NCI-H2107 (cell line): ENCODE results near the gene MORN1.

Experiments used
- DNase-seq: peaks from one replicate; lab custom pipeline; 2025; lab: John Stamatoyannopoulos, UW

MORN1 gene

DNA sequence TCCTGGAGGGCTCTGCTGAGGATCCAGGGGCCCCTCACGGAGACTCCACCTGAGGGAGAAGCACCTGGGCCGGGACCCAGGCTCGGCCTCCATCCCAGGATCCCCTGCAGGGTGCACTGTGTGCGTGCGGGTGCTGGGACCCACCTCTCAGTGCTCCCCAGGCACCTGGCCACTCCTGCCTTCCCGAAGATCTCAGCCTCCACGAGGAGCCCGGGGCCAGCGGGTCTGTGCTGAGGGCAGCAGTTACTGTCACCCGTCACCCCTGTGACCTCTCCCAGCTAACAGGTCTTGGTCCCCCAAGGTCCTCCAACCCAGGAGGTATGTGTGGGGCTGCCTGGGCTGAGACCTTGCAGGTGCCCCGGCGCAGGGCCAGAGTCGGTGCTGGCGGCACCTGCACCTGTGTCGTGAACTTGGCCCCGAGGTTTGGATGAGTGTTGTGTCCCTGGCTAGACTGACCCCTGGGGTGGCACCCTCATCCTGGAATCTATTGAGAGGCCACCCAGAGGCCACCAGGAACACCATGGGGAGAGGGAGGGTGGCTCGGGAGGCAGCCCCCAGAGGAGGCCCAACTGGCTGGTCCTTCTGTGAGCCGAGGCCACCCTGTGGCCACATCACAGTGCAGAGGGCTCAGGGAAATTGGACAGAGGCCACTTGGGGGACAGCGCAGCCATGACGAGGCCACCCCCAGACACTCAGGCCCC is 17.7 kb downstream of the MORN1 start:
- no peak for DNase-seq

DNA sequence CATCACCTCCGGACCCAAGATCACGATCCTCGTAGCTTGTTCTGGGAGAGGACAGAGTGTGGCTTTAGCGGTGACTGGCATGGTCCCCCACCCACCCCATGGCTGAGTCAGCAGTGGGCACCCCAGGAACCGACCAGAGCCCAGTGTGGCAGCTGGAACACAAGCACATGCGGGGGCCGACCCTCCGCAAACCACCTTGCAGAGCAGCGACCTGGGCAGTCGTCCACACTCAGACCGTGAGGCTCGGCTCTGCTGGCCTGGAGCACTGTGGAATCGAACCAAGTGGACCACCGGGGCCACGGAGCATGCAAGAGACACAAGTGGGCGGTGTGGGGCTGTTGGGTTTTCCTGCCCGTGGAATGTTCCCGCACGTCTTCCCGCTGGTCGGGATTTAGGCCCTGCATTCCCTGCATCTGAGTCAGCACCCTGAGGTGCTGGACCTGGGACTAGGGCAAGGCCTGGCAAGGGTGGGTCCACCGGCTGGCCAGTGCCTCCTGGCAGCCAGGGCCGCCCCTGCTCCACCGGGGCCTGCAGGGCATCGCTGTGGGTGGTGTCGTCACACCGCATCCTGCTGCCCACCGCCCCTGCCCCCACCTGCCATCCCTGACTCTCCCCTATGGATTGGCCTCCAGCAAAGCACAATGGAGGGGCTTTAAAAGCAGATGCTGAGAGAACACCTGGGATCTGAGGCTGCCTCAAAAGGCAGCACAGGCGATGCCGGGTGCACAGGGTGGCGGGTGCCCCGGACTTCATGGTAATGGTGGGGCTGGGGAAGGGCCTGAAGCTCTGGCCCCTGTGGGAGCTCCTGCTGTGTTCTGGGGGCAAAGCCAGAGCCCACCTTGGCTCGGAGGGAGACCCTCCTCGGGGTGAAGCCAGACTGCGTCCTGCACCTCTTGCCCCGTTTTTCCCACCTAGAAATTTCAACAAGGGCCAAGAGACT is 18.5 kb downstream of the MORN1 start:
- DNase-seq: no peak

DNA sequence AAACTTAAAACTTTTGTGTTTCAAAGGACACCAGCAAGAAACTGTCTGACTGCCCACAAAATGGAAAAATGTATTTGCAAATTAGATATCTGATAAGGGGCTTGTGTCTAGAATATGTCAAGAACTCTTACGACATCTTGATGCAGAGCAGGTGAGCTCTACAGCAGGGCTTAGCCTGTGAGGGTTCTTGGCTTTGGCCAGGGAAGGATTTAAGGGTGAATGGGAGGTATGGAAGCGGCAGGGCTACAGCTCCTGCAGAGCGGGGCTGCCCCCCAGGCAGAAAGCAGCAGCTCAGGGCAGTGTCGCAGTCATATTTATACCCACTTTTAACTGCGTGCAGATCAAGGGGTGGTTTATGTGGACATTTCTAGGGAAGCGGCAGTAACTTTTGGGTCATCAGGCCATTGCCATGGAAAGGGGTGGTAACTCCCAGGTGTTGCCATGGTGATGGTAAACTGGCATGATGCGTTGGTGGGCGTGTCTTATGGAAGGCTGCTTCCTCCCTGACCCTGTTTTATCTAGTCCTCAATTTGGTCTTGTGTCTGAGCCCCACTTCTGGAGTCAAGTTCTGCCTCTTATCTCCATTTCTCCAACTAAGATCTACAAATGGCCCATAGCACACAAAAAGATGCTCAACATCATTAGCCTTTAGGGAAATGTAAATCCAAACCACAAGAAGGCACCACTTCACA is 23.2 kb downstream of the MORN1 start:
- DNase-seq: no peak

DNA sequence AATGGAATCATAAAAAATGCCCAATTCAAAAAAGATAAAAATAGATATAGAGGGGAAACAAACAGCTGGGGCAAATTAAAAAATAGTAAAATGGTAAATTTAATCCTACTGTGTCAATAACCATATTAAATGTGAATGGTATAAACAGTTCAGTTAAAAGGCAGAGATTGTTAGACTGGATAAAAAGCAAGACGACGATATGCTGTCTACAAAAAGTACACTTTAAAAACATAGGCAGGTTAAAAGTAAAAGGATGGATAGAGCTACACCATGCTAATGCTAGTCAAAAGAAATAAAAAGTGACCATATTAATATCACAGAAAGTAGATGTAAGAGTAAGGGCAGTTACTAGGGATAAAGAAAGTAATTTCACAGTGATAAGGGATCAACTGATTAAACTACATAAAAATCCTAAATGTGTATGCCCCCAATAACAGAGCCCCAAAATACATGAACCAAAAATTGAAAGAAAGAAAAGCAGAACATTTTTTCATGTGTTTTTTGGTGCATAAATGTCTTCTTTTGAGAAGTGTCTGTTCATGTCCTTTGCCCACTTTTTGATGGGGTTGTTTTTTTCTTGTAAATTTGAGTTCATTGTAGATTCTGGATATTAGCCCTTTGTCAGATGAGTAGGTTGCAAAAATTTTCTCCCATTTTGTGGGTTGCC is 27.4 kb downstream of the MORN1 start:
- no peak for DNase-seq

DNA sequence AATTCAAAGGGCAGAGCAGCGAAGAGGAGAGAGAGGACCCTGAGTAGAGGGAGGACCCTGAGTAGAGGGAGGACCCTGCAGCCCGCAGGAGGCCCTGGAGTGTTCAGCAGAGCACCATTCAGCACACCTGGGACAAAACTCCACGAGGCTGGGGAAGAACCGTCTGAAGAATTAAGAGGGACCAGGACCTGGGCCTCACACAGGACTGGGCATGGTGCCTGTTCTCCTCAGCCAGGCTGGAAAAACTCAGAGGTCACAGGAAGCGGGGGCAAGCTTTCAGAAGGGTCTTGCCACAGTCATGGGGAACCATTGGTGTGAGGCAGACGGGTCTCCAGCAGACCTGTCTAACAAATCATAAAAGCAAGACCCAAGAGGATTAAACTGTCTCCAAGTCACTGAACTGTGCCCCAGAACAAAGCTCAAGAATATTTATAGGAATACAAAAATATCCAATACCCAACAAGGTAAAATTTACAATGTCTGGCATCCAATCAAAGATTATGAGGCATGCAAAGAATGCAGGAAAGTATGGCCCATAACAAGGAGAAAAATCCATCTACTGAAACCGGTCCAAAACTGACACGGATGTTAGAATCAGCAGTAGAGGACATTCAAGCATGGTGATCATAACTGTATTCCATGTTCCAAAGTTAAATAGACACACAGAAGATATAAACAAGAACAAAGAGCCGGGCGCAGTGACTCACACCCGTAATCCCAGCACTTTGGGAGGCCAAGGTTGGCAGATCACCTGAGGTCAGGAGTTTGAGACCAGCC is 30.6 kb downstream of the MORN1 start:
- DNase-seq: no peak

DNA sequence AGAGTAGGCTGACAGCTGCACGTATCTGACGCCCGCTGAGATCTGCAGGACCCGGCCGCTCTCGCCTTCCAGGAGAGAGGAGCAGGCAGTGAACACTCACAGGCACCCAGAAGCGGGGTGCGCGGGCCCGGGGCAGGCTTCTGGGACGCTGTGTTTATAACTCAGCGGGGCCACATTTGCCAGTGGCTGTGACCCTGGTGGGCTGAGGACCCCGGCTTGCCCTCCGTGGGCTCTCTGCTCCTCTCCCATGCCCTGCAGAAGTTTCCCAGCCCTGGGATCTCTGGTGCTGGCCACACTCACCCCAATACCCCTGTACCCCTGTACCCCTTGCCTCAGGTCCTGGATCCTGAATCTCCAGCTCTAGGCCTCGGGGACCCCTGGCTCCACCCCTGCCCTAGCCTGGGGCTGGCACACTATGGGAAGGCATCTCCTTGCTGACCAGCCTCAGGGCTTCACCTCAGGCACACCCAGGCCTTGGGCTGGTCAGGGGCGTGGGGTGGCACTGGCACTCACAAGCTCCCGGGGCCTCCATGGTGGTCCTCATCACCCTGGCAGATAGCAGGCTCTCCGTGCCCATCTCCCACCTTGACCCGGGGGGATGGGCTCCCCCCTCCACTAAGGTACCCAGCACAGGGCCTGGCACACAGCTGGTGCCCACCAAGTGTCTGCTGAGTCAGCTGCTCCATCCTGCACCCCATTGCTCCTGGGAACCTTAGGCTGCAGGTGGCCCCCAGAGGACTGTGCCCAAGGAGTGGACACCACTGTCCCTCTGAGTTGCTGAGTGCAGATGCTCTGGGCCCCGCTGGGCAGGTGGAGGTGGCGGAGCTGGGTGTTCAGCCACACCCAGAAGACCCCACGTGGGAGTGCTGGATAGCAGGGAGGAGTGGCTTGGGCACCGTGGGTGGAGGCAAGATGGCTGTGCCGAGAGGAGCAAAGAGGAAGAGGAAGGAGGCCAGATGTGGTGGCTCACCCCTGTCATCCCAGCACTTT is 32.4 kb downstream of the MORN1 start:
- DNase-seq: no peak

DNA sequence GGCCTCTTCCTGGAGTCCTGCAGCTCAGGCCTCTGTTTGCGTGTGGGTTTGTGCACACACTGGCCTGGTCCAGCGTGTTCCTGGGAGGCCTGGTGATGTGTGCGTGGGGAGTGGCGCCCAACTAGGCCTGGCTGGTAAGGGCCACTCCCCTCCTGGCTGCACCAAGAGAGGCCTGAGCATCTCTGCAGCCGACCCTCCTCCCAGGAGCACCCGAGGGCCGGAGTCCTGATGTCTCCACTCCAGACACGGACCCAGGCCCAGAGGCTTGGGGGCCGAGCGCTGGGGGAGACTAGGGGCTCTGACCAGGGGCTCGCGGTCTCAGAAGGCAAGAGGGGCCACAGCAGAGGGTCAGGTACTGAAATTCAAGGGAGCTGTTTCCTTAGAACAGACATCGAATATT is 33.3 kb downstream of the MORN1 start:
- no peak for DNase-seq

DNA sequence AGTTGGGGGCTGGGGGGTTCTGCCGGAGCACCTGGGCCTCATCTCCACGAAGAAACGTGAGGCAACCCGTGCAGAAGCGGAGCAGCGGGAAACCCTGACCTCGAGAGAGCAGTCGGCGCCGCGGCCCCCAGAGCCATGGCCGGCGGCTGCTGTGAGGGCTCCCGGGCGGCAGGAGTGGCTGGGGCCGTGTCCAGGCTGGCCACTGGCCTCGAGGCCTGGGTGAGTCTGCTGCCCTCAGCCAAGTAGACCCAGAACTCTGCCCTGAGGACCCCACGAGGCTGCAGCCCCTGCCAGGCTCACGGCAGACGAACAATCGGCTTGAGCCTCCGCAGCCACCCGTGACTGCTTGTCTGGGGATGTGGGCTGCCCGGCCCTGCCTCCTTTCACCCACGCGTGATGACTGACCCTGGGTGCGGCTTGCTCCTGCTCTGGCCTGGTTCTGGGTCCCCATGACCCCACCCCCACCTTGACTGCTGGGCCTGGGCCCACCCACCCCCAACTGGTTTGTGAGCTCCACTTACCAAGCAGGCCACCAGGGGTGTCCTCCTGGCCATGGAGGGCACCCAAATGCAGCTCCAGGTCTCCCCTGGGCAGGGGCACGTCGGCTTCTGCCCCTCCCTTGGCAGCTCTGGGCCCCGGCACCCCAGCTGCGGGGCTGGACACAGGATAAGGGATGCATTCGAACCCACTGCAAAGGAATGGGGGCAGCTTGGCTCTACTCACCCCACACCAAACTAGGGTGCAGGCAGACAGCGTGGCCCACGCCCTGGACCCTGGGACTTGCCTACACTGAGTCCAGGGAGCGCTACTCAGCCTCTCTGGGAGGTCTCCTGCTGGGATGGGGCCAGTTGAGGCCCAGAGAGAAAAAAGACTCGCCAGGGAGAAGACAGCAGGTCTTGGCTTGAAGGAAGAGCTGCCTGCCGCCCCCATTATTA is 34.2 kb downstream of the MORN1 start:
- DNase-seq: no peak

DNA sequence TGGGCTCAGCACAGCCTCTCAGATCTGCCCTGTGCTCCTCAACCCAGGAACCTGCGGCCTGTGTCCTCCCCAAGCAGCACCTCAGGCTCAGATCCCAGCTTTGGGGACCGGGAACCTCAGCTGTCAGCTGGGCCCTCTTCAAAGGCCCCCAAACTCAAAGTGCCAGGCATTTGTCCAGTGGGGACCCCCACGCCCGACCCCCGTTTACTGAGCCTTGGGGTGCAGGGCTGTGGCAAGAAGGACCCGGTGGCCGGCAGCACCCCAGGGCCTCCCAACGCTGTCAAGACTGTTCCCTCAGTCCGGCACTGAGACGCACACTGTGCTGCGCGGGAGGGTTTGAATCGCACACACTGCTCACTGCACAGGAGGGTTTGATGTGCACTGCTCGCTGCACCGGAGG is 35.0 kb downstream of the MORN1 start:
- no peak for DNase-seq

DNA sequence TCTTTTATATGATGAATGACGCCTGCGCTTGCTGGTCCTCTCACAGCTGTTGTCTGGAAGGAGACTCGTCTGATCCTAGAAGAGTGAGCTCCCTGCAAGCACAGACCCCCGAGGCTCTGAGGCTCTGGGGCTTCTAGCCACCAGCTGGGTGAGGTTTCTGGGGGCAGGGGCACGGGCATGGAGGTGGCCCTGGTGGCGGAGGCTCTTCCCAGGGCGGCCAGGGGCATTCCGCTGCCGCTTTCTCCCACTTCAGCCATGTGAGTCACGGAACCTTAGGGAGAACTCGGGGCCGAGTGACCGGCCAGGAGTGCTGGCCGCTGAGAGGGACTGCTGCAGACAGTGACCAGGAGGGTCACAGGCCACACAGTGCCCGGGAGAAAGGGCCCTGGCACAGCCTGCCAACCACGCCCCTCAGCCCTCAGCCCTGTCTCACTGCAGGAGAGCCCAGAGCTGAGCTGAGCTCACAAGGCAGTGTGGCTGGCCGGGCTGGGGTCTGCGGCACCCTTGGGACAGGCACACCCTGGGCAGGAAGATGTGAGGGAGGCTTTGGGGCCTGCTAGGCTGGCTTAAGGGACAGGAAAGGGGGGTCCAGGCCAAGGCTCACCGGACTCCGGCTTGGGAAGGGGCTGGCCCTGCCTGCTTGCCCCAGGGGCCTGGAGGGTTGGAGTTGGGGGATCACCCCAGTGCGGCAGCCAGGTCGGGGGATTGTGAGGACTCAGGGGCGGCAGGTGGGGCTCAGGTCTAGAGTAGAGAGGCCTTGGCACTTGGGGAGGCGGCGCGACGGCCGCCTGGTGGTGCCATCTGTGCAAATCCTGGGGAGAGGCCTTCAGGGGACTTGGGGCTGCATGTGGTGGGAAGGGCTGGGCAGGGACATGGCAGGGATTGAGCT is 35.7 kb downstream of the MORN1 start:
- DNase-seq: no peak

DNA sequence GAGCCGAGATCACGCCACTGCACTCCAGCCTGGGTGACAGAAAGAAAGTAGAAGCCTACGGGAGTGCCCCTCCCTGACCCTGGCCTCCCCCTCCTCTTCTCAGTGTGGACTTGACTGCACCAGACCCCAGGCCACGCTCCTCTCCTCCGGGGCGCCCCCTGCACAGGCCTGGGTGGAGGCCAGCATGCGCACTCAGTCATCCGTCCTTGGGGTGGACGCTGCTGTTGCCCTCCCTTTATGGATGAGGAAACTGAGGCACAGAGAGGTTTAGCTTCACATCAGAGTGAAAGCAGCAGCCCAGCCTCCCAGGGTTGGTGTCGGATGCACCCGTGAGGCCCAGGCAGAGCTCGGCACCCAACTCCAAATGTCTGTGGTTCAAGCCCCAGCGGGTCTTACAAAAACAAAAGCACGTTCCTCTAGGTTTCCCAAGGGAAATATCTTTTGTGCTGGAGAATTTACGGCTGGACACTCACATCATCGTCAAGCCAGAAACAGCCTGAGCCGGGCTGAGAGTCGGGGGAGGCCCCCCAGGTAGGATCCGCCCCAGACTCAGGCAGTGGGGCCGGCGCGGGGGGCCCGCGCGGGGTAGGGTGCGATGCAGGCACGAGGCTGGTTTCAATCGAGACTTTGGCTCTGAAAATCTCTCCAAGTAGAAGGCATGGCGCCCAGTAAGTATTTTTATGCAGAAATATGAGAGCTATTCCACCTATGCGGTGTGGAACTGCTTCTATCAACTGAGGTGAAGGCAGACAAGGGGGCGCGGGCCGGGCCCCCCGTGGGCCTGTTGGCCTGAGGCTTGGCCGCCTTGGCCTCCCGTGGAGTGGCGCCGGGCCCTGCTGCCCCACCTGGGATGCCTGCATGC is 36.6 kb downstream of the MORN1 start:
- no peak for DNase-seq

DNA sequence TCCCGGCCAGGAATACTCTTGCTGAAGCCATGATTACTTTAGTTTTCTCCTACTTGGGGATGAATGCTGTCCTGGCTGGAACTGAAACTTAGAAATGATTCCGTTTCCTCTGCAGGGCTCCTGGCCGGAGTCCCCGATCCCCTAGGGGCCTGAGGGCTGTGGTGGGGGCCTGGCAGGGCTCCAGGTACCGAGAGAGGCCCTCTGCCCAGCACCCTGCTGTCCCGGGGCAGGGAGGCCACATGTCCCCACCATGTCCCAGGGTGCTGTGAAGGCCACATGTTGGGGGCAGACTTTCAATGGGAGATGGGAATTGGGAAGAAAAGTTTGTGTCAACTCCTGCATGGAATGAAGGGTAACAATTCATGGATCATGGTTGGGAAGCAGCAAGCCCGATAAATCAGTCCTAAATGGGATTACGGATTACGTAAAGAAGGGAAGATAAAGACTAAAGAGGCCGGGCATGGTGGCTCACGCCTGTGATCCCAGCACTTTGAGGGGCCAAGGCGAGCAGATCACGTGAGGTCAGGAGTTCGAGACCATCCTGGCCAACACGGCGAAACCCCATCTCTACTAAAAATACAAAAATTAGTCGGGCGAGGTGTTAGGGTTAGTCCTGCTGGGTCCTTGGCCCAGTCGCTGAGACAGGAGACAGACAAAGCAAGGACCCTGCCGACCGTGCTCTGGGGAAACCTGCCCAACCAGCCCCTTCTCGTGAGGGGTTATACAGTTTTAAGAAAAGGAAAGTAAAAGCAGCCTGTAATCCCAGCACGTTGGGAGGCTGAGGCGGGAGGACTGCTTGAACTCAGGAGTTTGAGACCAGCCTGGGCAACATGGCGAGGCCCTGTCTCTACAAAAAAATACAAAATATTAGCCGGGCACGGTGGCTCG is 37.6 kb downstream of the MORN1 start:
- DNase-seq: no peak

DNA sequence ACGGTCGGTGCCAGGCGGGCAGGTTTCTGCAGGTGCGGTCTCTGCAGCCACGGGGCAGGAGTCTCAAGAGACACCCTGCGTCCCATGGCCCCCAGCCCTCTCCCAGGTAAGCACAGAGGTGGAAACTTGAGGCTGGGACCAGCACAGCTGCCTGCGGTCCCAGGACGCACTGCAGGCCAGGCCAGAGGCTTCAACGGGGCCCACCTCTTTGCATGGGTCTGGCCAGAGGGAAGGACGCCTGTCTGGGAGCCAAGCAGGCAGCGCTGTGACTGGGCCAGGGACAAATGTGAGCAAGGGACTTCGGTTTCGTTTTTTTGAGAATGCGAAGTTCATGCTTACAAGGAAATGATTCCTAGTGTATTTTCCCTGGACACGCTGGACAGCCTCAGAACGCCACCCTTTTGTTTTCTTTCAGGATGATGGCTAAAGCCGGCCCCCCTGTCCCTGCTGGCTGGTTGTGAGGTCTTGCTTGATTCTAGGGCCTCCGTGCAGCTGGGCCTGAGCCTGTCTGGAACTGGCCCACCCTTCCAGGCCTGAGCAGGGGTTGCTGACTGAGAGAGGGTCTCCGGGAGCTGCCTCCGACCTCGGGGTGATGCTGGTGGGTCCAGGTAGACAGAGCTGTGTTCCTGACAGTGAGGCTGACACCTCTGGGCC is 38.3 kb downstream of the MORN1 start:
- DNase-seq: no peak

DNA sequence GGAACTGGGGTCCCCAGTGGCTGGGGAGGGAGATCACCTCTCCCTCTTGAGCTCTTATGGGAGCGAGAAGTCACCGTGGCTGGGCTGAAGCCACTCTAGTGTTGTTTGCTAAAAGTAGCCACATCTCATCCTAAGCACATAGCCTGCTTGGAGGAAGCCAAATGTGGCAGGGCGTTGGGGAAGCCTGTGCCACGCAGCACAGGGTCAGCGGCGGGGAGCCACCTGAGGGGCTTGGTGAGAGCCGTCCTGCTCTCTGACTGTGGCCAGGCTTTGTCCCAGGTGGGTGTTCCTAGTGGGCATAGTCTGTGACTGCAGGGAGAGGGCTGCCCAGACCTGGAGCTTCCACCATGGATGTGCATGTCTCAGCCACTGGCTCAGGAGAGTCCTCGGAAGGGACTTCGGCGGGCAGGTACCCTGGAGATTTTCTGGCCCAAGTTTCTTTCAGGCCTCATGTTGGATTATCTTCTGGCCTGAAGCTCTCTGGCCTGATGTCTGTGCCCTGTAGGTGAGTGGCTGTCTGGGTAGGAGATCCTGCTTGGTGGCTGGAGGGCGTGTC is 38.9 kb downstream of the MORN1 start:
- DNase-seq: no peak

DNA sequence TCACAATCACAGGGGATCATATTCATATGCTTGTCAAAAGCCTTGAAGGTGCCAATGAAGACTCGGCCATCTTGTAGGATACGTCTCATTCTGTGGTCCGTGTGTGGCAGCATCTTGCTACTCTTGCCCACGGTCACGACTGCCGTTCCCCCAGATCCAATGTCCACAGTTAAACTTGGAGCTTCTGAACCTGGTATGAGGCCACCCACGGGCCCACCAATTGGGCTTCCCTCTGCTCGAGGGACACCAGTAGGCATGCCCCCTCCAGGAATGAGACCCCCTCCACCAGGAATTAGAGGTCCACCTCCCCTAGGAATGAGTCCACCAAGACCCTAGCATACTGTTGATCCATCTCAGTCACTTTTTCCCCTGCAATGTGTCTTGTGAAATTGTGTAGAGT is 39.6 kb downstream of the MORN1 start:
- no peak for DNase-seq
